8988T (cell line): ENCODE measurements around the gene ANTXRL.
"Not testable (repeated sequence)": the region's sequence is repeated elsewhere in the genome, so short reads cannot be mapped to it uniquely, and the experiment has no call there.

Source experiments
- DNase-seq: peaks from one replicate; pipeline ENCODE4 v3.0.0; 2011

Gene ANTXRL

DNA sequence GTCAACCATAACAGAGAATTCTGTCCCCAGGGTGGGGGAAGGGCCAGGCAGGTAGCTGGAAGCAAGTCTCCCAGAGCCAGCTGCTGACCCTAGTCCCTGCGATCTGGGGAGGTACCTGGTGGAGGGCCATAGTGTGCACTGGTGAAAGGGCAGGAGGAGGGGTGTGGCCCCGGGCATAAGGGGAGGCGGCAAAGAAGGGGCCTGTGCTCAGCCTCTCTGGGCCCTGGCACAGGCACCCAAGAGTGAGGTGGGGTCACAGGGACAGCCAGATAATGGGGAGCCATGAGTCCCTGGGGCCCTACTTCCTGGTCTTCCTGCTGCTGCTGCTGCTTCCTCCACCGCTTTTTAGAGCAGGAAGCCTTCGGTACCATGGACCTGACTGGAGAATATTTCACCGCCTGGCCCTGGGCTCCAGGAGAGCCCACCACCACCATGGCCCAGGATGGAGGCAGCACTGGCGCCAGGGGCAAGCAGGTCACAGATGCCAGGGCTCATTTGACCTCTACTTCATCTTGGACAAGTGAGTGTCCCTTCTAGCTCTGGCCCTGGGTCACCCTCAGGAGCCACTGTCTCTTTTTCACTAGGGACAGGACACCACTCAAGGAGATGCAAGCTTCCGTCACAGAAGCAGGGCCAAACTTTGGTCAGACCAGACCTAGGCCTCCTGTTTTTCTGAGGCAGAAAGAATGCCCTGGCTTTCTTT lies at the start of gene ANTXRL:
ANTXRL (plus strand) TSS at position 7 of the 703 bp plus-strand sequence; CDS start at position 273, 266 bp downstream.
- DNase-seq = no peak

DNA sequence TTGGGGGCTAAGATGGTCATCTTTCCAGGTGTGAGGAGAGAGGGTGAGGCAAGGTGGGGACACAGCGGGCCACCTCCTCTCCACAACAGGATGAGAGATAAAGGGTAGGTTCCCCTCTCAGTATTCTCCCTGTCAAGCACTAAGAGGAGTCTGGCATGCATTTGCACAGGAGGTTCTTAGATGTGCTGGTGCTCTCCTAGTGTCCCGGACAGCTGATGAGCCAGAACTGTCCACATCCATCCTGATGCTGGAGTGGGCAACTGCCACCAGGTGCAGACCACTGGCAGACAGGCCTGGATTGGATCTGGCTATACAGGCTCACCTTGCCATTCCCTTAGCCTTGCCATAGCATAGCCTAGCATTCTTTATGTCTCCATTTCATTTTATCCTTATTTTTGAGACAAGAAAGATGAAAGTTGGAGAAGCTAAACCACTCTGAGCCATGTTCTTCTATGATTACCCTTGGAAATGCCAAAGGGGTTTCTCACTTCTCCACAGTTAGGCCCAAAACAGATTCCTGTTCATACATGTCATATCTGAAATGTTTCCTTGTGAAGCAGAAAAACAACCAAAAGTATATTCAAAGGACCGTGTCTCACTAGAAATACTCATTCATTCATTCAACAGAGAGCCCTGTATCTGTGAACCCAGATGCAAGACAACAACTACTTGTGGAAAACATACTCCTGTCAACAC lies 48.8 kb upstream of the ANTXRL start:
- DNase-seq = no peak

DNA sequence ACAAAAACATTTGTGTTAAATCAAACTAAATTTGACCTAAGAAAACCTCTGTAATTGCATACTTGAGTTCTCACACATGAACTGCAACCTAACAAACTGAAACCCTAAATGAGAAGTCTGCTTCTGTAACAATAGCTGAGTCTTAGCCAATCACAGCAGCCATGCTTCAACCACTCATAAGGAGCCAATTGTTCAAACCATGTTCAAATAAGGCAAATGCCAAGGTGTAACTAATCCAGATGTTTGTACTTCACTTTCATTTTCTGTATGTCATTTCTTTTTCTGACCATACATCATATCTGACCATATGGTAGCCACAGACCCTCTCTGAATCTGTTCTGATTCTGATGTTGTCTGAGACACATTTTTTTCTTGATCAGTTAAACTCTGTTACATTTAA lies 47.5 kb upstream of the ANTXRL start:
- no peak for DNase-seq

DNA sequence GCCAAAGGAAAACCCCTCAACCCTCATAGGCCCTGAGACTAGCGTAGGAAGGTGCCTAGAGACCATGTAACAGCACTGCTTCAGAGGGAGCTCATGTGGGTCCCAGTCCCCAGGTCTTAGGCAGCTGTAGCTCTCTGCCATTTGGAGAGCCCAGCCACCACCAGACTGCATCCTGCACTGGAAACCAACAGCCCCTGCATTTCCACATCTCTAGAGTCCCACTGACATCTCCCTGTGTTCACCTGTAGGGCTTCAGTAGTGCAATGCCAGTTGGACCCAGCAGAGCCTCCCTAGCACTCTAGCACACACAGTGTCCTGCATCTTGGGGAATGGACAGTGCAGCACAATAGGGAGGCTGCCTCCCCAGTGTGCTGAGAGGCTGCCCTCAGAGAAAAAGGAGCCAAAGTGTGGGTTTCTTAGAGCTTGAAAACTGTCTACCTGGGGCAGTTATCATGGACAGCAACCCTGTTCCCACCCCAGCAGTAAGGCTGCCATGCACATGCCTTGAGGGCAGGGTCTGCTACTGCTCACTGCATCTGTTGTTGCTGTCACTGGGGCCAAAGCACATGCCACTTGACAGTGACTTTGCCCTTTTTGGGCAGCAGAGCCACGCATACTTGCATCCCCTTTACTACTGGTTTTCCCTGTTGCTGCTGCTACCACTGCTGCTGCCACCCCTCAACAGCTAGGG lies 46.7 kb upstream of the ANTXRL start:
- no peak for DNase-seq

DNA sequence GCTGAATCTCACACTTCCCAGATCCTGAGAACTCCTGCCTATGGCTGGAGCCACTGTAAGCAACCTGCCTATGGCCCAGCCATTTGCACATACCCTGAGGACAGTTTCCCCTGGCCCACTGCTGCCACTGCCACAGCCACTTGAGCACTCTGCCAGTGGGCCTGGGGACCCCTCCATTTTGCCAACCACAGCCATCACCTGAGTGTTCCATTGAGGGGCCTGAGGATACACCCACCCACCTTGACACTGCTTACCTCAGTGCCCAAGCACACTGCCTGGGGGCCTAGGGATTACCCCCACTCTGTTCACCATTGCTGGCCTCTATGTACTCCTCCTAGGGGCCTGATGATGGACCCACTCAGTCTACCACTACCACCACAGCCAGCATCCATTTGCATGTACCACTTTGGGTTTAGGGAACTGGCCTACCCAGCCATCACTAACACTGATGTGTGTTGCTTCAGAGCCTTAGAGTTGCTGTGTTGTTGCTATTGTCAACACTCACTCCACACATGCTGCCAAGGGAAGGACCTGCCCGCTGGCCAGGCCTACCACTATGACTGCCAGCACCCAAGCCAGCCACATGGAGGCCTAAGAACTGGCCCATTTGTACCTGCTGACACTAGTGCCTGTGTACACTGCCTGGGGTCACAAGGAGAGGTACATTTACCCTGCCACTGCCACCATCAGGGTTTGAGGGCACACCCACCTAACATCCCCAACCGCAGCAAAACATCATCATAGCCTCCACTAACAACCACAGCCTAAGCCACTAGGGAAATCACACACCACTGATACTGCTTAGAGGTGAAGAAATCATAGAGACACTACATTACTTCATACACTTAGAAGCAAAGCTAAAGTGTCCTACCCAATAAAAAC lies 45.9 kb upstream of the ANTXRL start:
- no peak for DNase-seq

- DNase-seq = no peak
Observed at GRCh38 chr10:46245381-46245900, 41.4 kb upstream of the ANTXRL start.

DNA sequence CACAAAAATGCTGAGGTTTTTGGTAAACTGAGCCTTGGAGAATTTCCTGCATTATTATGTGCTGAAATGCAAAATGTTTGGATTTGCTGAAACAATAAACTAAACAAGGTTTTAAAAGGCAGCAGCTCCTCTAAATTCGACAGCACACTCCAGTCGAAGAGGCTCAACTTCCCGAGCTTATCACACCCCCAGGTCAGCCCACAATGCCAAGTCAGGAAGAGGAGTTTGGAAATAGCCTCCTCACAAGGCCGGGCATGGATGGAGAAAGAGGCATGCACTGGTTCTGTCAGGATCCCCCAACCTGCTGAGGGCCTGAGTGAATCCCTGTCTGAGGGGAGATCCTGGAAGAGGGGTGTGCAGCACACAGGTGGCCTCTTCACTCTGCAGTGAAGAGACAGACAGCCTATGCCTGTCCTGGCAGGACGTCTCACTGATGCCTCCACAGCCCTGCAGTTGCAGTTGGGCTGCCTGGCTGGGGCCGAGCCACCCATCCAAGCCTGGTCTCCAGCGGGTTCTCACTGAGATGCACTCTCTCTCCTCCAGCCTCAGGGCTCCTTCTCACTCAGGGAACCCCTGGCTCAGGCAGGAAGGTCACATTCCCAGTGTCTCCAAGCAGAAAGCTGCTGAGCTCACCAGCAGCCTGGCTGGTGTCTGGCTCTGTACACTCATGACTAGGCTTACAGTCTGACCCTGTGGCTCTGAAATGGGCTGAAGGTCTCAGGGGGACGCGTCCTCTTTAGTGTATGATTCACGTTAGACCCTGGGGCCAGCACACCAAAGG lies 40.2 kb upstream of the ANTXRL start:
- not testable (repeated sequence) for DNase-seq

DNA sequence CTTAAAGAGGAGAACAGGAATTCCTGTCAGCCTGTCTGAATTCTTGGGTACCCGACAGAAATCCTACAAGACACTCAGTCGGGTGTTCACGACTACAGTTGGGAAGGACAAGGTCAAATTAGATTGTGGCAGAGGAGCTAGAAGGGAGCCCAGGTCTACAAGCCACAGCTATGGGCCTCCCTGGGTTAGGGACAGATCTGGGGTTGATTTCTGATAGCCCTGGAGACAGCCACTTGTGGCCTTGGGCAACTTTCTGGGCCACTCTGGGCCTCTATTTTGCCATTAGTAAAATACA lies 39.7 kb upstream of the ANTXRL start:
- no peak for DNase-seq

- DNase-seq = no peak
Observed at GRCh38 chr10:46247808-46248569, 38.8 kb upstream of the ANTXRL start.

DNA sequence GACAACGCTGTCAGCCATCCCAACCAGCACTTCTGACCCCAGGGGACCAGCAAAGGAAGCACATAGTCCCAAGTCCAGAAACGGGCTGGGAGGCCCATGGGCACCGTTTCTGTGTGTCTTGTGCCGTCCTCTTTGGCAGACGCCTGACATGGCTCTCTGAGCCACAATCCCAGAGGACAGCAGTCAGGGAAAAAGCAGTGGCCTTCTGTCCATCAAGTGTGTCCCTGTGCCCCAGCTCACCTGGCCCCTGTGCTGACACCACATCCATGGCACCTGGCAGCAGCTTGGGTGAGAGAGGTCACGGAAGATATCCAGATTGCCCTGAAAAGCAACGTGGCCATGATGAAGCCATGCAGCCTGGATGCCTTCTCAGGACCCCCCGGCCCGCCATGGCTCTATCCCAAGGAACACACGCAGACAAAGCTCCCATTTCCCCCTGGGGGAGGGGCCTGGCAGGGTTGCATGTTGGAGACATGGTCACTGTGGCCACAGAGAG lies 38.1 kb upstream of the ANTXRL start:
- DNase-seq = no peak

- not testable (repeated sequence) for DNase-seq
Observed at GRCh38 chr10:46249617-46250344, 37.0 kb upstream of the ANTXRL start.

- DNase-seq = no peak
Observed at GRCh38 chr10:46250481-46250880, 36.3 kb upstream of the ANTXRL start.

GRCh38 chr10:46250898-46251856 lies 35.6 kb upstream of the ANTXRL start:
- no peak for DNase-seq

GRCh38 chr10:46251857-46252847 lies 34.6 kb upstream of the ANTXRL start:
- no peak for DNase-seq

DNA sequence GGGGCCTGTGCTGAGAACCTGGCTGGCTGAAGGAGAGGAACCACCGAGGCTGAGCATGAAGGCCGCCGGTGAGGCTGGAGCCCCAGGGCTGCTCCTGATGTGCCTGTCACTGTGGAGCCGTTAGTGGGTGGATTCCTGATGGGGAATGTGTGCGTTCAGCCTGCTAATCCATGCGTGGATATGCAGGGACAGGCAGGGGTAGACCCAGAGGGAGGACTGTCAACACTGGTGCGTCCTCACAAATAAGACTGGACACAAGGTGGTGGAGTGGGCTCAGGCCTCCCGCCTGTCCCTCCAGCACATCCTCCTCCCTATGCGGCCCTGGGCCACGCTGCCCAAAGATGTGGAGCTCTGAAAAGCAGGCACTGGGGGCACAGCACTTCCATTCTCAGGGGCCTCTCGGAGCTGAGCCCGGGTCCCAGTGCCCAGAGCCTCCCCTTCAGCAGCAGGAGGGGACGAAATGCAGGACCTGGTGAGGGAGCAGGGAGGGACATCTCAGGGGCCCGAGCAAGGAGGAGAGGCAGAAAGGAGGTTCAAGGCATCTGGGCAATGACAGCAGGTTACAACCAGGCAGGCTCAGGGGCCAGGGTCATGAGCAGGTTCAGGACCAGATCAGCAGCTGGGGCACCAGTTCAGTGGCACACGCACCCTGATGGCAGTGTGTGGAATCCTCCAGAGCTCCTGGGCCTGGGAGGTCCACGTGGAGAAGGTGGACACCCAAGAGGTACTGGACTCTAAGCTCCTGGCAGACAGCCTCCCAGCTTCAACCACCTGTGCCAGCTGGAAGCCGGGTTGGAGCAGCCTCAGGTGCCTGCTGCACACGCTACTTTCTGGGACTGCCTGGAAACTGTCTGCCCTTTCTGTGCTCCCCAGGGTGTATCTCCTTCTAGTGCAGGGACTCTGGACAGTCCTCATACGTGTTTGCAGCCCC lies 33.5 kb upstream of the ANTXRL start:
- no peak for DNase-seq

DNA sequence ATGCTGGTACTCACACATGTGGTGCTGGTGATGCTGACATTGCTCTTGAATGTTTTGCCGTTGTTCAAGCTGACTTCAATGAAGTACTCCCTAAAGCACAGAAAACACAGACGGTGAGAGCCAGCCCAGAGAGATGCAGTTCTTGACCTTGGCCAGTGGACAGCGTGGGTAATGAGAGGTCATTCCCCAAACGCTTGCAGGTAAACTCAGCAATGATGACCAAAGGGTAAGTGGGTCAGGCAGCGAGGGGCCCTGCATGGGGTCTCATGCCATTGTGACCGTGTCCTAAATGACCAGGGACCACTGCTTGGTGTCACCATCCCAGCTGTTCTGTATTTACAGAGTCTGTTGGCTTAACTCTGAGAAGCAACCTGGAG lies 32.8 kb upstream of the ANTXRL start:
- DNase-seq = no peak

GRCh38 chr10:46254467-46254866 lies 32.3 kb upstream of the ANTXRL start:
- no peak for DNase-seq
